GM04503 (cell line): ENCODE results near the gene CAMKMT.

ENCODE experiments used
- DNase-seq: peaks from one replicate; pipeline ENCODE4 v3.0.0-alpha.2; 2012; ENCODE audit warnings: low read depth

Gene CAMKMT

DNA sequence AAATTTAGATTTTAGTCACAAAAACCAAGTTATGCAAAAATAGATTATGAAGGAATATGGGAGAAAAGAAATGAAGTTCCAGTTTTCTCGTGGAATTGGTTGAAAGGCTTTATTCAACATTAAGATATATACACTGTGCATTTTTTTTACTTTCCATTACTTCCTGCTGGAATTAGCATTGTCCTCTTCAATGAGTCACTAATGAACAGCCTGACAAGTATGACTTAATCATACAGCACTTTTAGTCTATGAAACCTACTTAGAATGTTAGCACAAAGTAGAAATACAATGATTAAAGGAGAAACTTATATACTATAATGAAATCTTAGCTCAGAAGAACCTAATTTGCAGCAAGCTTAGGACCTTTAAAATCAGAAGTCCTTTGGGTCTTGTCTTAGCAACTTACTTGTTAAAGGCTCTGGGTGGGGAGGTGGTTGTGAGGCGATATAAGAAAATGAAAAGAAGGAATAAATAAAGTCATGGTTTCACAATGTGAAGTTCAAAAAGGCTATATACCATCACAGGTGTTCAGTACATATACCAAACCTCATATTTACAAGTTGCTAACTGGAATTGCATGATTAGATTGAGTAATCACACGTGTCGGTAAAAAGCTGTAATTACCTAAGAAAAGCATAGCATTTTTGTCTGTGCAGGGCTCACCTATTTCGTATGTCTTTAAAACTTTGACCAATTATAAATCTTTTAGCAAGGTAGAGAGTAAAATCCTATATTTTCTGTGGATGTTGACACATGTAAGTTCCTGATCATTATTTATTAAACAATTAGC, 236.8 kb downstream of the CAMKMT start:
- no peak for DNase-seq

DNA sequence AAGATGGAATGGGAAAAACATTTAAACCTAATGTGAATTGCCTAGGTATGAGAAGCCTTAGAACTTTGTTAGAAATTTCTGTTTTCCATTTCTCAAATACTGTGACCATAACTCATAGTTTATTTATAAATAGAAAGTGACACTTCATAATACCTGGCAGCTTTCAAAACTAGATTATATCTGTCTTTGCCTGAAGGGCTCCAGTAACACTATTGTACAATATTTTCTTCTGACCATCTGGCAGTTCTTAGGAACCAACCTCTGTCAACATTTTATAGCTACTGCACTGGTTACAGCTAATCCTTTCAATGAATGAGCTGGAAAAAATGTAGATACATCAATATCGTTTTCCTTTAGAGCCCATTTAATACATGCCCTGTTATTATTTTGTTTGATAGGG, 237.4 kb downstream of the CAMKMT start:
- no peak for DNase-seq

DNA sequence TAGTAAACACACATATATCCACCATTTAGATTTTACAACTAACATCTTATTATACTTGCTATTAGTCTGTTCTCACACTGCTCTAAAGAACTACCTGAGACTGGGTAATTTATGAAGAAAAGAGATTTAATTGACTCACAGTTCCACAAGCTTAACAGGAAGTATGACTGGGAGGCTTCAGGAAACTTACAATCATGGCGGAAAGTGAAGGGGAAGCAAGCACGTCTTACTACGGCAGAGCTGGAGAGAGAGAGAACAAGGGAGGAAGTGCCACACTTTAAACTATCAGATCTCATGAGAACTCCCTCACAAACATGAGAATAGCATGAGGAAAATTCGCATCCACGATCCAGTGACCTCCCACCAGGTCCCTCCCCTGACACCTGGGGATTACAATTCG, 240.7 kb downstream of the CAMKMT start:
- DNase-seq: no peak

DNA sequence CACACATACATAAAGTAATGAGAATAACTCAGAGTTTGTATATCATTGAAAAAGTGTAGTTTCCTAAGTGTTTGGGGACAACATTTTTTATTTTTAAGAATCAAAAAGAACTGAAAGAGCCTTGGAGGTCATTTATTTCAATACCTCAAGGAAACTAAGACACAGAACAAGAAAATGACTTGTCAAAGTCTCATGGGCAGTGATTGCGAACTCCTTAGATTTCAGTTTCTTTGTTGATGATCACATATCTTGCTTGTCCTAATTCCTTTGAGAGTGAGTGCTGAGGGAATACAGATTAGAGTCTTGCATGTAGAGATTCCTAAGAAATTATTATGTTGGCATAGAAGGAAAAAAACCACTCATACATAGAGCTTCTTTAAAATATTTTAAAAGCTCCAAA, 243.8 kb downstream of the CAMKMT start:
- no peak for DNase-seq

DNA sequence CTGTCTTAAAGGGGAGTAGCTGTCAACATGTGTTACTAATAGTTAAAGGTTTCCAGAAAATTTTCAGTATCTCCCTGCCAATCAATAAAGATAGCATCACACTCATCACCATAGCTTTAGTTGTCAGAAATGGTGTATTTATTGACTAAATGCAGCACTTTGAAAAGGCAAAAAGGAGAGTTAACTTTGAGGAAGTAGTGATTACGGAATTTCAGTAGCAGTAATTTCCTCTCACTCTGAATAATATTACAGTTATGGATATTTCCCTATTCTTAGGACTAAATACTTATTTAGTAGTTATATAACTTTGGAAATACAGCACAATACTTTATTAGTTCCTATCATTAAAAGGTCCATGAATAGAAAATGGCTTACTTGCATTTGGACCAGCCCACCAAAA, 250.5 kb downstream of the CAMKMT start:
- DNase-seq: no peak

DNA sequence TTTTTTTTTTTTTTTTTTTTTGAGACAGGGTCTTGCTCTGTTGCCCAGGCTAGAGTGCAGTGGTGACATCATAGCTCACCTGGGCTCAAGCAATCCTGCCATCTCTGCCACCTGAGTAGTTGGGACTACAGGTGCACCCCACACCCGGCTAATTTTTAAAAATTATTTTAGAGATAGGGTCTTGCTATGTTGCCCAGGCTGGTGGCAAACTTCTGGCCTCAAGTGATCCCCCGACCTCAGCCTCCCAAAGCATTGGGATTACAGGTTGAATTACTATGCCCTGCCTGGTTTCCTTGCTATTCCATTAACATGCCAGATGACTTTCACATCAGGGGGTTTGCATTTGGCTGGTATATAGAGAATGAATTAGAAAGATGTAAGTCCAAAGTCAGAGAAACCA, 253.2 kb downstream of the CAMKMT start:
- no peak for DNase-seq

DNA sequence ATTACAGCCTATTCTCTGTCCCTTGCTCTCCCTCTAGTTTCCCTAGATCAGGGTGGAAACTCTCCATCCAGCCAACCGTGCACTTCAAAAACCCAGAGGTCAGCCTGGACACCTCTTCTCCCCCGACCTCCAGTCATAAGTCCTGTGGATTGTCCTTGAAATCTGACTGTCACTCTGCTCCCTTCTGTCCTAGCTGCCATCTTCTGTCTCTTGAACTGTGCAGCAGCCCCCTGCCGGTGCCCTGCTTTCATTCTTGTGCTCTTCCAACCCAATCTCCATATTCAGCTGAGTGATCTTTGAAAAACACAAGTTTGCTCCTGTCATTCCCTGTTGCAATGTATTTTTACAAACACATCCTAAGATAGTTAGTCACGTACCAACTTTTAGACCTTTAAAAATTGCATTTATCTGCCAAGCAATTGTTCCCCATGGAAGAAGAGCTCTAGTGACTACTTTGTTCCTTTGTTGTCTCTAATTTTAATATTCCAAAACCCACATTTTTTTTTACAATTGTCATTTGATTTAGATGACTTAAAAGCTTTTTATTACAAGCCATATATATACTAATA, 254.3 kb downstream of the CAMKMT start:
- no peak for DNase-seq

DNA sequence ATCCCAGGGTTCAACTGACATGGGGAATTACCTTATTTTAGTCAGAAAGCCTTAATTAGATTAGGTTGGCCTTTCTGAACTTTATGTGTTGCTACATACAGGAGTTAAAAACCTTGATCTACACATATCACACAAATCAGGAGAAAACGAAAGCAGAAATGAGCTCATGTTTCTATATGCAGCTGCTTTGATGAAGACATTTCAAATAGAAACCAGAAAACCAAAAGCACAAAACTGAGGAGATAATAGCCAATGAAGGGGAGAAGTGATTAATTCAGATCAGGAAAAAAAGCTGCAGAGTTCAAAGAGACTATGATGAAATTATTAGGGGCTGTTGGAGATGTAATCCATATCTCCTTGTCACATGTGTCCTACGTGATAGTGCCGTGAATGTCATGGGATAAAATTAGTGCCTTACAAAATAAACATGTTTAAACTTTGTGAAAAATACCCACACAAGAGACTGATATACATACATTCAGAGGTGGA, 255.0 kb downstream of the CAMKMT start:
- DNase-seq: no peak

DNA sequence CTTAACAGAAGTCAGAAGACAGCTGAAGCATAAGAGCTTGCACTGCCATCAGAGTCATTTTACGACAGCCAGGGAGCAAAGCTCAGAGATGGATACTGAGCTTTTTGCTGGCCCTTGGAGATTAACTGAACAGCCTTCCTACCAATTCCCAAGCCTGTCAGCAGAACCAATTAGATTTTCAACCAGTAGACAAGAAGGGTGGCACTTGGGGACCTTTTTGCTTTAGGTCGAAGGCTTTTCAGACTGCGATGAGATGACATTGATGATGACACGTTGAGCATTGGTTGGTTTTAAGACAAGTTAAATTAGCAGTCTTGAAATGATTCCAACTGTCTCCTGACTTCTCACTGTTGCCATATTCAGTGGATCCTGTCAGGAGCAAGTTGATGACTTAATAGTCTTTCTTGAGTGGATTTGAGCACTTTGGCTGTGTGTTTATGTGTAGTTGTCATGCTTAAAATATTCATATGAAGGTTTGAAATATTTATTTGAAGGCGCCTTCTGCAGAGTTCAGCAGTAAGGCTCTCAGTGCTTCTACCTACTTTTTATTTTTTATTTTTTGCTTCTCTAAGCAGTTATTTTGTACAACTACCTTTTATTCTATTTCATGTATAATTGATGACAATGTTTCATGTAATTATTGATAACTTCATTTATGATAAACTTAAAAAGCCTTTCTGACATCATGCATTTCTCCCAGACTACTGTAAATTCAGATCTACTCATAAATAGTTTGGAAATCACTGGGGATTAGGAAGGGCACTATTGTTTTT, 256.7 kb downstream of the CAMKMT start:
- DNase-seq: no peak

DNA sequence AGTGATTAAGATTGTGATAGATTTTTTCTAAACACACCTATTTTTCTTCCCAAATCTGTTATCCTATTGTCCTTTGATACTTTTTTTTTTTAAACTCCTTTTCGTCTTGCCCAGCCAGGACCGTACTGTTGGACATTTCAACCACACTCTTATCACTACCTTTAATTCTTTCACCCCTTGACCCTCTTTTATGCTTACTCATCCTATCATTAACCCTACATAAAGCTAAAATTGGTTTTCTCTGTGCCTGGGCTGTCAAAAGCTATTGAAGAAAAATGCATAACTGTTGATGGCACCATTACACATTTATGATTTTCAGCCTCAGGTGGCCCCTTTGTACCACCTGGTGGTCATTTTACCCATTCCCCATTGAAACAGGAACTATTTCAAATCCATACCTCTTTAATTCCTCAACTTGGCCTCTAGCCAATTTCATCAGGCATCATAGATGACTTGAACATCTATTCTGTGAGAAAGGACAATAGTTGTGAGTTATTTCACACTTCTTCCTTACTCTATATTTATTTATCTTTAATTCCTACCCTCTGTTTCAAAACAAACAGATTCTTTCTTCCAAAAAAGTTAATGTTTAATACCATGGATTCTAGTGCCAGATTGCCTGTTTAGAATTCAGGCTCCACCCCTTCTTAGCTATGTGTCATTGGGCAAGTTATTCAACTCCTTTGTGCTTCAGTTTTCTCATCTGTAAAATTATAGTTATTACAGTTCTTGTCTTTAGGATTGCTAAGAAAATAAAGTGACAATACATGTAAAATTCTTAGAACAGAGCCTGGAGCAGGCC, 258.6 kb downstream of the CAMKMT start:
- no peak for DNase-seq

DNA sequence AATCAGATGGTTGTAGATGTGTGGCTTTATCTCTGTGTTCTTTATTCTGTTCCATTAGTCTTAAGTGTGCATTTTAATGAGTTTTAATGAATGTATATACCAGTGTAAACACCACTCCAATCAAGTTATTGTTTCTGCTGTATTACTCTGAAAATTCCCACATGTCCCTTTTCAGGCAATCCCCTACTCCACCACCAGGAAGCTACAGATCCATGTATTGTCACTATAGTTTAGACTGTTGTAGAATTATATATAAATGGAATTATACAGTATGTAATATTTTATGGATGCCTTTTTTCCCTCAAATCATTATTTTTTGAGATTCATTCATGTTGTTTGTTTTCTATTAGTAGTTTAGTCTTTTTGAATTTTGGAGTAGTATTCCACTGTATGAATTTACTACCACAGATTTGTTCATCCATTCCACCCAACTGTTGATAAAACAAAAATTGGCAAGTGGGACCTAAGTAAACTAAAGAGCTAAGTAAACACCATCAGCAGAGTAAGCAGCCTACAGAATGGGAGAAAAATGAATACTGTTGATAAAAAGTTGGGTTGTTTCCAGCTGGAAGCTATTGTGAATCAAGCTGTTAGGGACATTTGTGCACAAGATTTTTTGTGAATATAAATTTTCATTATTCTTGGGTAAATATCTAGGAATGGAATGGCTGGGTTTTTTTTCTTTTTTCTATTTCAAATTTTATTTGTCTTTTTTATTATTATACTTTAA, 262.0 kb downstream of the CAMKMT start:
- no peak for DNase-seq

DNA sequence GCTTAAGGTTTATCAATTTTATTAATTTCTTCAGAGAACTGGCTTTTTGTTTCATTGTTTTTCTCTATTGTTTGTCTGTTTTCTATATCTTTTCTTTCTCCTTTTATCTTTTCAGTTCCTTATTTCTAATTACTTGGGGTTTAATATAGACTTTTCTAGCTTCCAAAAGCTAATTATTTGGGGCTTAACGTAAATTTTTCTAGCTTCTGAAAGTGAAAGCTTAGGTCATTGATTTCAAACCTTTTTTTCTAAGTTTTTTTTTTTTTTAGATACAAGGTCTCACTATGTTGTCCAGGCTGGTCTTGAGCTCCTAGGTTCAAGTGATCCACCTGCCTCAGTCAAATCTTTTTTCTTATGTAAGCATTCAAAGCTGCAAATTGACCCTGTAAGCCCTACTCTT, 266.6 kb downstream of the CAMKMT start:
- no peak for DNase-seq

DNA sequence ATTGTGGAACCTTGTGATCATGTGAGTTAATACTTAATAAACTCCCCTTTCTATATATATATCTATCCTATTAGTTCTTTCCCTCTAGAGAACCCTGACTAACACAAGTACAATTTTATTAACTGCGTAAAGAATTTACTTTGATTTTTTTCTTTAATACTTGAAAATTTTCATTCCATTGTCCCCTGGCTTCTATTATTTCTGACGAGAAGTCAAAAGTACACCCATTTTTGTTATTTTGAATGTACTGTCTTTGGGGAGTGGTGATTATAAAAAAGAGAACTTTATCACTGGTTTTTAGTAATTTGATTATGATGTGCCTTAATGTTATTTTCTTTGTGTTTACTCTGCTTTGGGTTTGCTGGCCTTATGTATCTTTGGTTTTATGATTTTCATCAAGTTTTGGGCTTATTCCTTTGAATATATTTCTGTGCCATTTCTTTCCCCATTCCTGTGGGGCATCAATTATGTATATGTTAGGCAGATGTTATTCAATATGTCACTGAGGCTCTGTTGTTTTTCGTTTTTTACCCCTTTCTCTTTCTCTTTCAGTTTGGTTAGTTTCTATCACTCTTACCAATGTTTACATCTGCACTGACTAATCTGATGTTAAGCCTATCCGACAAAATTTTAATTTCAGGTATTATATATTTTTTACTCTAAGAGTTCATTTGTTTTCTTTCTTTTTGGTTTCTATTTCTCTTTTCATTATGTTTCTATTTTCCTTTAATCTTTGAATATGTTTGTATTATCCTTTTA, 271.4 kb downstream of the CAMKMT start:
- DNase-seq: no peak

DNA sequence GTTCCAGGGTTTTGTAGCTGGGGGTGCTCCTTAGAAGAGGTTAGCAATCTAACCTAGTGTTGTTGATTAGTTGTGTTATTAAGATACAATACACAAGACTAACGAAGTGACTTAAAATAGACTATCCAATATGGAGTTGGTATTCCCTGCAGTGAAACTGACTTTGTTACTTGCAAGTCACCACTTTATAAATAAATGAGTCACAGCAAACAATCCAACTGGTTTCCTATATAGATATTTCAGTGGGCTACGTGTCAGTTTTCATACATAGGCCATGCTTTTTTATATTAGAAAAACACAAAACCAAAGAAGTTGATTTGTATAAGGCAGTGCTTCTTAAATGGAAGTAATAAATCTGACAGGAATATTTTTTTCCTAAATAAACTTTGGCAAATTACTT, 274.0 kb downstream of the CAMKMT start:
- no peak for DNase-seq

DNA sequence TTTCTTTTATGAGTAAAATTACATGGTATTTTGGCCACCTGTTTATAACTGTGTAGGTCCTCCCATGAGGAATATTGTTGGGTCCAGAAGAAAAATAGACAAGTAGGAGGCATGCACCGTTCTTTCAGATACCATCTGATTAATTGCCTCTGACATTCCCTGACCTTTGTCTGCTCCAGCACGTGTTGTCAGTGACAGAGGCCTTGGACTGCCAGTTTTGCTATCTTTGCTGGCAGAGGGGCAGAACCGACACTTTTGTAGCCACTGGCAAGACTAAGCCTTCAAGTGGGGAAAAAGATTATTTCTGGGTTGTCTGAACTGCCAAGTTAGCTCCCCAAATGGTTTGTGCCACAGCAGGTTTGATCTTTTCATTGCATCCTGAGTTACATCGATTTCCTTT, 276.9 kb downstream of the CAMKMT start:
- DNase-seq: no peak

DNA sequence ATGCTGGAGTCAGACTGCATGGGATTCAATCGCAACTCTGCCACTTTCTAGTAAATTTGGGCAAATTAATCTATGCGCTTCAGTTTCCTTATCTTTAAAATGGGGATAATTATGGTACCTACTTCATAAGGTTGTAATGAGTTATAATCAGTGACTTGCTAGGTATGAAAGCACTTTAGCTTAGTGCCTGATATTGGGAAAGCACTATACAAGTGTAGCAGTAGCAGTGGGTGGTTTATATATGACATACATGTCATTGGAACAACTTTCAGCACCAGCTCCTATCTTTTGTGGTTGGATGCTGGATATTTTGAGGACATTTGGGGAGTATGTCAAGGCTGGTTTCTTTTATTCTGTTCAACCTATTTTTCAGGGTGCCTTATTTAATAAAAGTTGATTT, 277.7 kb downstream of the CAMKMT start:
- DNase-seq: no peak

DNA sequence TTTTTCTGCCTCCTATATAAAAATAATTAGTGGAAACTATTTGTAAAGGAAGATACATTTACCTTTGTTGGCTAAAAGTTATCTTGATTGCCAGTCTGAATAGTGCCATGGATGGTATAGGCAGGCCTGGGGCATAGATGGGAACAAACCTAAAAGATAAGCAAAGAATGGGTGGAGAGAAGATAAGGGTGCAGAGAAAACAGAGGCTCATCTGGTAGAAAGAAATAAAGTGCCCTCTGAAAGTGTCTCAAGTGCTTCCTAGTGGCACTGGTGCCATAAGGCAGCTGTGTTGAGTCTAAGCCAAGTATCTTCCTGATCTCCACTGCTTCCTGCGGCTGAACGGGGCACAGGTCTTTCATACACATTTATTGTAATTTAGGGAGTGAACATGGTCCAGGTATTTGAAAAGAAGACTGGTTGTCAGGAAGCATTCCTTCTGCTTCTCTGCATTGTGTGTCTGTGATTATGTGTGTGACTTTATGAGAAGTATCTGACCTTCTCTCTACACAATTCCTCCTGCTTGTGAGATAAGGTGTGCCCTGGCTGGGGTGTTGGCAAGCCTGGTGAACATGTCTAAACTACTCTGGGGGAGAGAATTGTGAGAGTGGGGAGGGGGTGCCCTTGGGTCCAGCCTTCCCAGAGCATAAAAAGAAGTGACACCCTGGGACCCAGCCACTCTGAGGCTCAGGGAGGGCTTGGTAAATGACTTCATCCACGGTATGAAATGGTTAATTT, 280.5 kb downstream of the CAMKMT start:
- no peak for DNase-seq

DNA sequence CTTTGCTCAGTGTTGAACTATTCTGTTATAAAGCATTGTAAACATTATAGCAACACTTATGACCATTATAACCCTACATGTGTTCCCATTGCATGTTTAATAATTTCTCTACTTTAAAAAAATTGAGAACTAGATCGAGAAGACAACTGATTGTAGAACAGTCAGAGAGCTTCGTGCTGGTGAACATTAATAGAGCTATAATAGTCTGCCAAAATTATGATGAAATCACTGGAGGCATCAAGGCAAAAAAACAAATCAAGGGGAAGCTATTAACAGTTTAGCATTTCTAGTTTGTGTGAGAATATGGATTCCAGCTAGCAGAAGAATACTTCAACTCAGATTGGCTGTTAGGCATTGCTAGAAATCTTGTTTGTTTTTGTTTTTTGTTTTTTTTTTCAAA, 284.2 kb downstream of the CAMKMT start:
- no peak for DNase-seq

DNA sequence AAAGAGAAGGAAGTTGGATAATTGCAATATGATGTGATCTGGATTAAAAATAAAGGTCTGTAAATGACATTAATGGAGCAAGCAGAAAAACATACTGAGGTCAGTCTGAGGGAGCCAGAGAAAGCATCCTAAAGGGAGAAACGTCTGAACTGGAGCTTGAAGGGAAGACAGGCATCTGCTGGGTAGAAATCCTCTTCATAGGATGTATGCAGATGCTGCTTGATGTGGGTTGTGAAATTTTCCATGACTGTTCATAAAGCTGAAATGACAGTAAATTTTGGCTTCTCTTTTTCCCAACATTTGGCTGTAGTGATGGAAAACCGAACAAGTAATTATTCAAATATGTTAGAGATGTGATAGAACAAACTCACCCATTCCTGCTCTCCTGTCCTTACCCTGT, 287.6 kb downstream of the CAMKMT start:
- DNase-seq: peak; percentile 18

DNA sequence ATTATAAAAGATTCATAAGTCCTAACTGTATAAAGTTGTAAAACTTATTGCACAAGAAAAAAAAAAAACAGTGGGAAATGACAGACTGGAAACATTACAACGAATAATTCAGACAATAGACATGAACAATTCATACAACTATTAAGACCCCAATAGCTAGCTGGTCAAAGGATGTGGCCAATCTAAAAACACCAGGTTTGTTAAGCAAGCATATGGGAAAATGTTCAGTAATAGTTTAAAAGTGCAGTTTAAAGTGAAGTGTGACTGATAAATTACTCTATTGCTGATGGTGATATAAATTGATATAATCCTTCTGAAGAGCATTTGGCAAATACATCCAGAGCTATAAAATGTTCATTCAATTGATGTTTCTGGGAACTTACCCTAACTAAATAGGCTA, 289.0 kb downstream of the CAMKMT start:
- DNase-seq: no peak
